Endodermal cell (in vitro differentiated cells): ENCODE measurements around the gene TNIK. TPM values are rescaled to one million over a fixed set of nuclear protein-coding genes. Genes with fewer than 3 reads are reported as not detected.

Experiments
- DNase-seq: peaks from one replicate; pipeline ENCODE4 v3.0.0-alpha.2; 2017
- H3K27ac ChIP-seq: 2 replicates; pipeline ENCODE4 v1.5.1; 2013; ENCODE audit warnings: mild to moderate bottlenecking, low read depth, low read length, moderate library complexity
- H3K27me3 ChIP-seq: 2 replicates; pipeline ENCODE4 v1.6.1; 2013; ENCODE audit warnings: mild to moderate bottlenecking, low read length, moderate library complexity; ENCODE audit not compliant: insufficient read depth, control insufficient read depth, poor library complexity, severe bottlenecking
- H3K36me3 ChIP-seq: 2 replicates; pipeline ENCODE4 v1.7.0; 2013; ENCODE audit warnings: mild to moderate bottlenecking, low read length, moderate library complexity; ENCODE audit not compliant: control insufficient read depth, insufficient read depth
- H3K4me1 ChIP-seq: one replicate; pipeline ENCODE4 v1.7.0; 2013; ENCODE audit warnings: low read length; ENCODE audit not compliant: control insufficient read depth, insufficient read depth
- H3K4me3 ChIP-seq: 2 replicates; pipeline ENCODE4 v1.5.1; 2013; ENCODE audit warnings: mild to moderate bottlenecking, low read length, moderate library complexity
- H3K9ac ChIP-seq: 2 replicates; pipeline ENCODE4 v1.6.1; 2013; ENCODE audit warnings: mild to moderate bottlenecking, low read length, moderate library complexity; ENCODE audit not compliant: poor library complexity, severe bottlenecking; ENCODE audit errors: extremely low read depth
- H3K9me3 ChIP-seq: 2 replicates; pipeline ENCODE4 v1.6.1; 2013; ENCODE audit warnings: mild to moderate bottlenecking, low read length, moderate library complexity; ENCODE audit not compliant: control insufficient read depth
- H3K27ac Mint-ChIP-seq: 2 replicates; pipeline ENCODE4 v1.8.0; 2020; ENCODE audit warnings: mixed read lengths
- H3K27me3 Mint-ChIP-seq: 2 replicates; pipeline ENCODE4 v1.8.0; 2021; ENCODE audit warnings: mild to moderate bottlenecking, mixed read lengths; ENCODE audit not compliant: insufficient read depth
- H3K36me3 Mint-ChIP-seq: 2 replicates; pipeline ENCODE4 v1.8.0; 2020; ENCODE audit warnings: low read depth, mixed read lengths
- H3K4me1 Mint-ChIP-seq: 2 replicates; pipeline ENCODE4 v1.8.0; 2020; ENCODE audit warnings: mixed read lengths
- H3K4me3 Mint-ChIP-seq: 2 replicates; pipeline ENCODE4 v1.8.0; 2020; ENCODE audit warnings: mild to moderate bottlenecking, moderate library complexity, mixed read lengths
- H3K9me3 Mint-ChIP-seq: 2 replicates; pipeline ENCODE4 v1.8.0; 2020; ENCODE audit warnings: mild to moderate bottlenecking, mixed read lengths
- CTCF ChIP-seq: fragments of 200-600 bp; sonication (generic); conservative IDR thresholded peaks from 2 replicates; pipeline ENCODE4 v1.5.0; 2021; ENCODE audit warnings: antibody characterized with exemption, mild to moderate bottlenecking
- WGBS, 2 experiments: methylation state at CpG; one replicate each; pipeline versions ENCODE4 v1.1.5 to v1.1.7; 2013; ENCODE audit warnings: missing lambda C conversion rate in 2 of 2, mixed read lengths in 1 of 2; ENCODE audit not compliant: insufficient coverage in 1 of 2, insufficient read length in 1 of 2; 5-methylcytosine and 5-hydroxymethylcytosine counted together
- total RNA-seq, 2 donors: library from RNA; stranded (reverse); fragmentation: NEBNext Ultra II Directional in 1 of 2; extraction: Animal tissue kit (Norgen Biotek cat#: 25700) in 1 of 2; gene quantifications; 2 replicates in 1 of 2; 3 replicates in 1 of 2; pipeline ENCODE4 v1.2.1, GENCODE V29; 2021

Gene TNIK
- total RNA-seq, 2 donors from 2014 or later, result 12.2 to 14.9 TPM

GRCh38 chr3:171276923-171277322 lies 183.3 kb downstream of the TNIK start:
- H3K9me3 ChIP-seq, result no peaks in the 10 kb centered on the region
- H3K27ac ChIP-seq, result no peak overlapping the region
- Mint-ChIP-seq H3K27me3 (no peaks in the 10 kb centered on the region), H3K4me3 (no peak overlapping the region), H3K36me3 (peaks cover 2% of the 10 kb centered on the region), H3K27ac (no peak overlapping the region), H3K9me3 (no peaks in the 10 kb centered on the region), H3K4me1 (peaks cover 5% of the 10 kb centered on the region)
- H3K9ac ChIP-seq, result no peak overlapping the region
- H3K27me3 ChIP-seq, result no peaks in the 10 kb centered on the region
- TF ChIP-seq CTCF, result no peak
- WGBS, 2 experiments, result 80 to 83% methylated on average over 1 to 3 of the region's 3 CpGs
- H3K36me3 ChIP-seq, result no peaks in the 10 kb centered on the region
- peaks cover 4% of the 10 kb centered on the region for H3K4me1 ChIP-seq
- H3K4me3 ChIP-seq, result no peak overlapping the region
- no peak for DNase-seq

- 95 to 100% methylated on average over 1 of the region's 1 CpG for WGBS, 2 experiments
- H3K27me3 Mint-ChIP-seq, result no peaks in the 10 kb centered on the region
- H3K4me3 Mint-ChIP-seq, result no peak overlapping the region
- H3K27ac Mint-ChIP-seq, result no peak overlapping the region
- Histone ChIP-seq H3K27ac (no peak overlapping the region), H3K4me3 (no peak overlapping the region), H3K36me3 (no peaks in the 10 kb centered on the region), H3K4me1 (peaks cover 4% of the 10 kb centered on the region), H3K27me3 (no peaks in the 10 kb centered on the region), H3K9me3 (no peaks in the 10 kb centered on the region), H3K9ac (no peak overlapping the region)
- no peaks in the 10 kb centered on the region for H3K9me3 Mint-ChIP-seq
- peaks cover 2% of the 10 kb centered on the region for H3K36me3 Mint-ChIP-seq
- no peak for DNase-seq
- no peak for TF ChIP-seq CTCF
- peaks cover 5% of the 10 kb centered on the region for H3K4me1 Mint-ChIP-seq
Measured at GRCh38 chr3:171274222-171274621, 186.0 kb downstream of the TNIK start.

GRCh38 chr3:171270541-171270940 lies 189.7 kb downstream of the TNIK start:
- no peak overlapping the region for H3K4me3 Mint-ChIP-seq
- H3K27ac ChIP-seq, result no peak overlapping the region
- no peak for DNase-seq
- H3K36me3 Mint-ChIP-seq, result peaks cover 2% of the 10 kb centered on the region
- no peaks in the 10 kb centered on the region for H3K27me3 Mint-ChIP-seq
- no peaks in the 10 kb centered on the region for H3K27me3 ChIP-seq
- no peaks in the 10 kb centered on the region for H3K9me3 Mint-ChIP-seq
- TF ChIP-seq CTCF, result no peak
- H3K9ac ChIP-seq, result no peak overlapping the region
- H3K4me1 Mint-ChIP-seq, result peaks cover 6% of the 10 kb centered on the region
- H3K9me3 ChIP-seq, result no peaks in the 10 kb centered on the region
- no peak overlapping the region for H3K4me3 ChIP-seq
- no peak overlapping the region for H3K27ac Mint-ChIP-seq
- H3K36me3 ChIP-seq, result no peaks in the 10 kb centered on the region
- H3K4me1 ChIP-seq, result no peaks in the 10 kb centered on the region
- WGBS, 2 experiments, result 85 to 100% methylated on average over 1 to 2 of the region's 2 CpGs
